Measurements from ENCODE around the gene AFF2.

DNA sequence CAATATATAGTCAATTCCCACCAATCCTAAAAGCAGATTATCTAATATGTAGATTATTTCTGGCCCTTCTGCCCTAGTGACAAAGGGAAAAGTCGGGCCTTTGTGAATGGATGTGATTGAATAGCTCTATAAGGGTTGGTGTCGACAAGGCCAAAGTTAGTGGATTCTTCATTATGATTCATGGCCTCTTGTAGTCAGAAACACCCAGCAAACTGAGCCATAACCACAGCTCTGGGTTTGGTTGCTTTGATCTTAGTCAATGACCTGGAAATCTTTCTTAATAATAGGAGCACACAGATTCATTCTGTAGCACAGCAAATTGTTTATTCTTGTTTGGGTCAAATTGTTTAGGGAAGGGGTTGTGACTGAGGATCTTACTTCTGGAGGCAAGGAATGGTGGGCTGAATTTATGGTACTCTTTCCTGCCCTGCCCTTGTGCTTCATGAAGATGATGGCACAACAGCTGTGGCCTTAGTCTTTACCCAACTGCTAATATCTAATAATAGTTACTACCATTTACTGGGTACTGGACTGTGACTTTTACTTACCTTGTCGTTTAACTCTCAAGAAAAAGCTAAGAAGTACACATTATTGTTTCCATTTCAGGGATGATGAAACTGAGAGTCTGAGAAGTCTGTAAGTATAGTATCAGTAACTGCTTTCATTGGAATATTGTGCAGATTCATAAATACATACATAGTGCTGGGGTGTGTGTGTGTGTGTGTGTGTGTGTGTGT lies 74.0 kb downstream of the AFF2 start:
- TF ChIP-seq, protein P1, sequence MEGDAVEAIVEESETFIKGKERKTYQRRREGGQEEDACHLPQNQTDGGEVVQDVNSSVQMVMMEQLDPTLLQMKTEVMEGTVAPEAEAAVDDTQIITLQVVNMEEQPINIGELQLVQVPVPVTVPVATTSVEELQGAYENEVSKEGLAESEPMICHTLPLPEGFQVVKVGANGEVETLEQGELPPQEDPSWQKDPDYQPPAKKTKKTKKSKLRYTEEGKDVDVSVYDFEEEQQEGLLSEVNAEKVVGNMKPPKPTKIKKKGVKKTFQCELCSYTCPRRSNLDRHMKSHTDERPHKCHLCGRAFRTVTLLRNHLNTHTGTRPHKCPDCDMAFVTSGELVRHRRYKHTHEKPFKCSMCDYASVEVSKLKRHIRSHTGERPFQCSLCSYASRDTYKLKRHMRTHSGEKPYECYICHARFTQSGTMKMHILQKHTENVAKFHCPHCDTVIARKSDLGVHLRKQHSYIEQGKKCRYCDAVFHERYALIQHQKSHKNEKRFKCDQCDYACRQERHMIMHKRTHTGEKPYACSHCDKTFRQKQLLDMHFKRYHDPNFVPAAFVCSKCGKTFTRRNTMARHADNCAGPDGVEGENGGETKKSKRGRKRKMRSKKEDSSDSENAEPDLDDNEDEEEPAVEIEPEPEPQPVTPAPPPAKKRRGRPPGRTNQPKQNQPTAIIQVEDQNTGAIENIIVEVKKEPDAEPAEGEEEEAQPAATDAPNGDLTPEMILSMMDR (IDR thresholded peaks at IDR 0.05), result no peak
- no peak for TF ChIP-seq POLR2AphosphoS5 (IDR thresholded peaks at IDR 0.05)
- no peak for TF ChIP-seq EP300 (IDR thresholded peaks at IDR 0.05)
